ENCODE measurements around the gene C16orf74. TPM values are rescaled to one million over a fixed set of nuclear protein-coding genes. Genes with fewer than 3 reads are reported as not detected.
A peak's percentile ranks its signal among the peaks of the same experiment; 100 is the strongest.

C16orf74 gene
- total and polyA plus RNA-seq, 2 donors (not counting 1 experiment from before 2014, with no cell fraction given) = 73.0 to 83.3 TPM

DNA sequence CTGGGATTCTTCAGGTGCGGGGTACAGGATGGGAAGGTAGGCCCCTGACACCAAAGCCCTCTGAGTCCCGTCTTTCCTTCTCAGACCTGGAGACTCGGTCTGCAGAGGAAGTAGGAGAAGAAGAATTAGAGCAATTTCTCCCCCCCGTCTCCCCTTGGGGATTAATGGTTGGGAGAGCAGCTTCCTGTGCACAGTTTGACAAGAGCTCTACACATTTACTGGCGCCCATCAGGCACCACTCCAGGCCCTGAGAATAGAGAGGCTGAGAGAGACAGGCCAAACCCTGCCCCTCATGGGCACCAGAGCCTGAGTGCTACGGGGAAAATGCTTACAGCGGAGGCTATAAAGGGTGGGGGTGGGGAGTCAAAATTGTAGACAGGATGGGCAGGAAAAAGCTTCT, 3.5 kb upstream of the C16orf74 start:
- peak overlapping the region; percentile 86 for H3K4me3 Mint-ChIP-seq
- H2AFZ ChIP-seq (ENCODE audit: insufficient read depth, low read depth, low read length, poor library complexity, severe bottlenecking) = no peak overlapping the region
- peaks cover 3% of the 10 kb centered on the region for H3K9me3 Mint-ChIP-seq (ENCODE audit: insufficient read depth)
- TF ChIP-seq, protein P1, sequence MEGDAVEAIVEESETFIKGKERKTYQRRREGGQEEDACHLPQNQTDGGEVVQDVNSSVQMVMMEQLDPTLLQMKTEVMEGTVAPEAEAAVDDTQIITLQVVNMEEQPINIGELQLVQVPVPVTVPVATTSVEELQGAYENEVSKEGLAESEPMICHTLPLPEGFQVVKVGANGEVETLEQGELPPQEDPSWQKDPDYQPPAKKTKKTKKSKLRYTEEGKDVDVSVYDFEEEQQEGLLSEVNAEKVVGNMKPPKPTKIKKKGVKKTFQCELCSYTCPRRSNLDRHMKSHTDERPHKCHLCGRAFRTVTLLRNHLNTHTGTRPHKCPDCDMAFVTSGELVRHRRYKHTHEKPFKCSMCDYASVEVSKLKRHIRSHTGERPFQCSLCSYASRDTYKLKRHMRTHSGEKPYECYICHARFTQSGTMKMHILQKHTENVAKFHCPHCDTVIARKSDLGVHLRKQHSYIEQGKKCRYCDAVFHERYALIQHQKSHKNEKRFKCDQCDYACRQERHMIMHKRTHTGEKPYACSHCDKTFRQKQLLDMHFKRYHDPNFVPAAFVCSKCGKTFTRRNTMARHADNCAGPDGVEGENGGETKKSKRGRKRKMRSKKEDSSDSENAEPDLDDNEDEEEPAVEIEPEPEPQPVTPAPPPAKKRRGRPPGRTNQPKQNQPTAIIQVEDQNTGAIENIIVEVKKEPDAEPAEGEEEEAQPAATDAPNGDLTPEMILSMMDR (IDR thresholded peaks at IDR 0.05) = no peak
- TF ChIP-seq EZH2 (IDR thresholded peaks at IDR 0.05; ENCODE audit: borderline replicate concordance, insufficient read depth, low read depth, low read length, poor library complexity, severe bottlenecking) = no peak
- H3K27me3 Mint-ChIP-seq = no peaks in the 10 kb centered on the region
- peaks cover 88 to 94% of the 10 kb centered on the region in 2 donors for H3K4me1 ChIP-seq (ENCODE audit: control insufficient read depth in 2 of 2, insufficient read depth in 2 of 2, low read length in 2 of 2)
- peak overlapping the region; percentile 92 for H3K4me2 ChIP-seq (replicated peaks; ENCODE audit: low read depth, low read length, poor library complexity, severe bottlenecking)
- 13% methylated on average over 3 of the region's 7 CpGs for WGBS (ENCODE audit: insufficient coverage)
- H3K4me3 ChIP-seq (ENCODE audit: control extremely low read depth in 1 of 5, extremely low read depth in 1 of 5, insufficient read depth in 1 of 5, low read depth in 2 of 5, low read length in 4 of 5) = peak overlapping the region in 3 of 5 experiments; percentile 7 to 37 (median 24)
- peak; percentile 83 for DNase-seq
- intact Hi-C loops (cut with micrococcal nuclease) = loop anchor here (2.0 kb wide), 1 partner anchor 200 kb away; no protein-coding TSS in a partner anchor
- H3K27ac Mint-ChIP-seq = peak overlapping the region; percentile 100
- H3K9ac ChIP-seq (ENCODE audit: low read length) = peak overlapping the region; percentile 30
- POLR2A ChIA-PET = interaction anchor here (0.7 to 4.0 kb wide), 2 partner anchors 18 to 61 kb away, joined by 8 to 24 read pairs; no protein-coding TSS in a partner anchor
- CTCF ChIA-PET = interaction anchor here (0.7 to 1.4 kb wide), 7 partner anchors 16 to 201 kb away, joined by 3 to 4 read pairs (median 3); no protein-coding TSS in a partner anchor
- H3K79me2 ChIP-seq (ENCODE audit: control insufficient read depth, insufficient read depth, low read length) = peaks cover 11% of the 10 kb centered on the region
- H3K9me3 ChIP-seq (ENCODE audit: control extremely low read depth in 1 of 3, control insufficient read depth in 2 of 3, insufficient read depth in 1 of 3, low read length in 2 of 3) = peaks cover 0 to 15% (median 5%) of the 10 kb centered on the region in 3 donors
- peak; percentile 8 for ATAC-seq (ENCODE audit: low read depth)
- peak overlapping the region; percentile 94 to 98 for H3K27ac ChIP-seq (ENCODE audit: low read length in 2 of 2)
- H3K4me1 Mint-ChIP-seq = peaks cover 81% of the 10 kb centered on the region
- no peaks in the 10 kb centered on the region for H3K36me3 ChIP-seq (replicated peaks in 1 of 2; ENCODE audit: control extremely low read depth in 1 of 2, control insufficient read depth in 1 of 2, extremely low read depth in 1 of 2, insufficient read depth in 2 of 2, low read length in 1 of 2)
- H4K20me1 ChIP-seq (ENCODE audit: control insufficient read depth, insufficient read depth, low read length, poor library complexity, severe bottlenecking) = peaks cover 7% of the 10 kb centered on the region
- H3K27me3 ChIP-seq (replicated peaks in 1 of 4; ENCODE audit: control extremely low read depth in 1 of 4, control insufficient read depth in 3 of 4, insufficient read depth in 4 of 4, low read length in 3 of 4) = no peaks in the 10 kb centered on the region

DNA sequence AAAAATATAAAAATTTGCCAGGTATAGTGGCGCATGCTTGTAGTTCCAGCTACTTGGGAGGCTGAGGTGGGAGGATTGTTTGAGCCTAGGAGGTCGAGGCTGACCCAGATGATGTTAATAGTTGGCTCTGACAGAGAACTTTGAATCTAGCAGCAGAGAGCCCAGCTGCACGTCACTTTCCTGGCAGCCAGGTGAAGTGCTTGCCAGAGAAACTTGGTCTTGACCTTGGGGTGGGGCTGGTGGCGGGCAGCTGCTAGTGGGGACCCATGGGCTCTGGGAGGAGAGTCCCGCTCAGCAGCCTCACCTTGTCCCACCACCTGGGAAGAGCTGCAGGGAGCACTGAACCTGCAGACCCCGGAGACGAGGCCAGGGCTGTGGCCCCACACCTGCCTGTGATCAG, 3.1 kb upstream of the C16orf74 start:
- ATAC-seq (ENCODE audit: low read depth) (no peak), DNase-seq (no peak)
- Histone ChIP-seq H2AFZ (ENCODE audit: insufficient read depth, low read depth, low read length, poor library complexity, severe bottlenecking) (no peak overlapping the region), H3K4me3 (ENCODE audit: control extremely low read depth in 1 of 5, extremely low read depth in 1 of 5, insufficient read depth in 1 of 5, low read depth in 2 of 5, low read length in 4 of 5) (peak overlapping the region in 3 of 5 experiments; percentile 7 to 37 (median 24)), H3K79me2 (ENCODE audit: control insufficient read depth, insufficient read depth, low read length) (peaks cover 15% of the 10 kb centered on the region), H4K20me1 (ENCODE audit: control insufficient read depth, insufficient read depth, low read length, poor library complexity, severe bottlenecking) (peaks cover 11% of the 10 kb centered on the region), H3K4me1 (ENCODE audit: control insufficient read depth in 2 of 2, insufficient read depth in 2 of 2, low read length in 2 of 2) (peaks cover 86 to 94% of the 10 kb centered on the region in 2 donors), H3K4me2 (replicated peaks; ENCODE audit: low read depth, low read length, poor library complexity, severe bottlenecking) (peak overlapping the region; percentile 92), H3K27me3 (replicated peaks in 1 of 4; ENCODE audit: control extremely low read depth in 1 of 4, control insufficient read depth in 3 of 4, insufficient read depth in 4 of 4, low read length in 3 of 4) (no peaks in the 10 kb centered on the region), H3K9me3 (ENCODE audit: control extremely low read depth in 1 of 3, control insufficient read depth in 2 of 3, insufficient read depth in 1 of 3, low read length in 2 of 3) (peaks cover 0 to 11% (median 1%) of the 10 kb centered on the region in 3 donors), H3K36me3 (replicated peaks in 1 of 2; ENCODE audit: control extremely low read depth in 1 of 2, control insufficient read depth in 1 of 2, extremely low read depth in 1 of 2, insufficient read depth in 2 of 2, low read length in 1 of 2) (no peaks in the 10 kb centered on the region), H3K27ac (ENCODE audit: low read length in 2 of 2) (peak overlapping the region; percentile 94 to 98), H3K9ac (ENCODE audit: low read length) (peak overlapping the region; percentile 30)
- 27% methylated on average over 3 of the region's 7 CpGs for whole genome bisulfite sequencing (ENCODE audit: insufficient coverage)
- Mint-ChIP-seq H3K4me3 (peak overlapping the region; percentile 86), H3K9me3 (ENCODE audit: insufficient read depth) (no peaks in the 10 kb centered on the region), H3K4me1 (peaks cover 78% of the 10 kb centered on the region), H3K27ac (peak overlapping the region; percentile 100), H3K27me3 (no peaks in the 10 kb centered on the region)
- intact Hi-C loops (cut with micrococcal nuclease) = loop anchor here (2.0 kb wide), 1 partner anchor 199 kb away; no protein-coding TSS in a partner anchor
- ChIA-PET CTCF (interaction anchor here (0.7 to 1.3 kb wide), 6 partner anchors 16 to 200 kb away, joined by 3 to 4 read pairs (median 3); no protein-coding TSS in a partner anchor), POLR2A (interaction anchor here (0.6 to 4.0 kb wide), 3 partner anchors 10 to 61 kb away, joined by 3 to 24 read pairs (median 8); no protein-coding TSS in a partner anchor)
- TF ChIP-seq EZH2 (IDR thresholded peaks at IDR 0.05; ENCODE audit: borderline replicate concordance, insufficient read depth, low read depth, low read length, poor library complexity, severe bottlenecking) = no peak
- TF ChIP-seq, protein P1 (IDR thresholded peaks at IDR 0.05) = no peak

Measured in B cell (primary cell).